GM21367 (cell line): ENCODE data around the gene PRXL2B.
A peak's percentile ranks its signal among the peaks of the same experiment; 100 is the strongest.
"Not testable (repeated sequence)": the region's sequence is repeated elsewhere in the genome, so short reads cannot be mapped to it uniquely, and the experiment has no call there.

Experiments used
- ATAC-seq: cut with Tn5 transposase; IDR thresholded peaks from one replicate; pipeline ENCODE4 v1.9.1; 2021; ENCODE audit not compliant: unreplicated experiment

Gene PRXL2B

DNA sequence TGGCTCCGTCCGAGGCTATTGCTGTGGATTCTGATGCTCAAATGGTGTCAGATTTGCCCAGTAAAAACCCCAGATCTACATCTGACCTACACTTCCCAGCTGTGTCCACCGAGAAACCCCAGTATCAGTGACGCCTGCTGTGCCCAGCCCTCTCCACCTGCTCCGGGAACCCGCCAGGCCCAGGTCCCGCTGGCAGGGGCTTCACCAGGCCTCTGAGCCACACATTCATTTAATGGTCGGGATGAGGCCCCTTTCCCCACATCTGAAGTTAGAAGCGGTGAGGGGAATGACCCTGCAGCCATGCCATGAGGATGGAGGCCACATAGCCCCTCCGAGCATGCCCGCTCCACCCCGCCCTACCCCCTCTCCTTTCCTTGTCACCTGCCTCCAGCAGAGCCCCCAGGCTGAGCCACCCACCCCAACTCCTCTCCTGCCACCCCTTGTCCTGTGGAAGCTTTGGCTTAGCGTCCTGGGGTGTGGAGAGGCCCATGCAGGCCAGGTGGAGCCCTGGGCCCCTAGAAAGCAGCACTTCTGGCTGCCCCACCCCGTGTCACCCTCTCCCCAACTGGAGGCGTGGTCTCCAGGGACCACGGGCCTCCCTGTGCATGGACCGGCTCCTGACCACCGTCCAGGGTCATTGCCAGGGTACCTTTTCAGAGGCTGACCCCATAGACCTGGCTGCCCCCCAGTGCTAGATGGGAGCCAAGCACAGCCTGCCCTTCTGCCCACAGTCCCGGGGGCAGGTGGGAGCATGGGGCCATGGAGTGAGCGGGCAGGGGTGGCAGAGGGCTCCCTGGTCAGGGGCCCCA, 22.4 kb upstream of the PRXL2B start:
- ATAC-seq, result no peak

- no peak for ATAC-seq
Observed at GRCh38 chr1:2564815-2565374, 21.7 kb upstream of the PRXL2B start.

DNA sequence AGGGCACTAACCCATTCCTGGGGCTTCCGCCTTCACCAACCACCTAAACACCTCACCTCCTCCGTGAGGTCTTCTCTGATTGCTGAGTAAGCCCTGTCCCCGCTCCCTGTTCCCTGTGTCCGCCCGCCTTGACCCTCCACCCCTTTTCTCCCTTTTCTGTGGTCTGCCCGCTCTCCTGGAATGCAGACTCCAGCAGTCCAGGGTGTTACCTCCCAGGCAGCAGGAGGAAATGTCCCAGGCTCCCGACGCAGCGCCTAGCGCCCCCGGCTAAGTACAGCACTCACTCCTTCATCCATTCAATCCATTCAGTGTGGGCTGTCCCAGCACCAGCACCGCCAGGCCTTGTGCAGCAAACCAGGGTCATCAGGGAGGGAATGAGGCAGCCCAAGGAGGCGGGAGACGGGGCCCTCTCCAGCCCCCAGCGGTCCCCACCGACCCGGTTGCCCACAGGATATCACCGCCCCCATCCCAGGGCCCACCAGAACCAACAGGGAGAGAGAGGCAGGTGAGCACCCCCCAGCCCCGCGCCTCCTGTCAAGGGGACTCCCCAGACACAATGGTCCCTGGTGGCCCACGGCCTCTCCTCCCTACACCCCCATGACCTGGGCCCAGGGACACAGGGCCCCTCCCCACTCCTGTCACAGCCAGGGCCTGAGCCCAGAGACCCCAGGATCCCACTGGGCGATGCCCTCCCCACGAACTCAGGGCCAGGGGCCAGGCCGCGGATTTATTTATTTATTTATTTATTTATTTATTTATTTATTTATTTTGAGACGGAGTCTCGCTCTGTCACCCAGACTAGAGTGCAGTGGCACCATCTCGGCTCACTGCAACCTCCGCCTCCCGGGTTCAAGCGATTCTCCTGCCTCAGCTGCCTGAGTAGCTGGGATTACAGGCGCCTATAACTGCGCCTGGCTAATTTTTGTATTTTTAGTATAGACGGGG, 20.2 kb upstream of the PRXL2B start:
- no peak for ATAC-seq

GRCh38 chr1:2567083-2567679, 19.4 kb upstream of the PRXL2B start:
- ATAC-seq, result no peak

DNA sequence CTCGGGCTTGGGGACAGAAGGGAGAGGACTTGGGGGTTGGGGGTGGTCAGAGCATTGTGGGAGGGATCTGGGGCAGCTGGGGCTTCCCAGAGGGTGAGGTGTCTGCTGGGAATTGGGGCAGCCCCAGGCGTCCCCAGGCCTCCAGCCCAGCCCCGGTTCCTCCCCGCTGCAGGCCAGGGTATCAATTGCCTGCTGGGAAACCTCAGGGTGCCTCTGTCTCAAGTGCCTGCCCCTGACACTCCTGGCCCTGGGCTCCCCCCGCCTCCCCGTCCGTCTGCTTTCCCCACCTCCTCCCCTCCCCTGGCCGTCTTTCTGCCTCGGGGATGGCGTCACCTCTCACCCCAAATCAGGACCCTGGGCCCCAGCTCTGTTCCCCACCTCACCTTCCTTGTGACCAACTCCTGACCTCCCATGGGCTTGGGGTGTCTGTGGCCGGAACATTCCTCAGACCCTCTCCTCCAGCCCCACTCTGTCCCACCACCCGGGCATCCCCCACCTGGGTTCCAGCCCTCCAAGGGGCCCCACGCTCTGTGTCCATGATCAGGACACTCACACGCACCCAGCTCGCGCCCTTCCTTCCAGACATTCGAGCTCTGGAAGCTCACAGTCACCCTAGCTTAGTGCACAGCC, 18.3 kb upstream of the PRXL2B start:
- ATAC-seq, result not testable (repeated sequence)

- no peak for ATAC-seq
Observed at GRCh38 chr1:2569060-2569459, 17.5 kb upstream of the PRXL2B start.

DNA sequence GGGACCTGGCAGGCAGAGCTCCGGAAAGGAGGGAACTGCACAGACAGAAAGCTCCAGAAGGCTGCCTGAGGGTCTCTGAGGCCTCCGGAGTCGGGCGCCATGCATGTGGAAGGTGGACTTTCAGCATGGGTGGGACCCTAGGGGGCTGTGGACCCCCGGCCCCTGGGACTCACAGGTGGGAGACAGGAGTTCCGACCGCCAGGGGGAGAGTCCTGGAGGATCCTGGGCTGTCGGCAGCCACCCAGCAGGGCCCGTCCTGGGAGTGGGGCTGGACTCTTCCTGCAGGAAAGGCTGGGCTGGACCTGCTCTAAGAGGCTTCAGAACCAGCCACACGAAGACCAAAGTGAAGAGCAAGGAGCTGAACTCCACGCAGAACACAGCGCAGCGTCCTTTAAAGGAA, 16.9 kb upstream of the PRXL2B start:
- not testable (repeated sequence) for ATAC-seq

- no peak for ATAC-seq
Observed at GRCh38 chr1:2570332-2570731, 16.2 kb upstream of the PRXL2B start.

GRCh38 chr1:2571348-2571747, 15.2 kb upstream of the PRXL2B start:
- no peak for ATAC-seq

- ATAC-seq, result no peak
Observed at GRCh38 chr1:2573250-2573920, 13.2 kb upstream of the PRXL2B start.

DNA sequence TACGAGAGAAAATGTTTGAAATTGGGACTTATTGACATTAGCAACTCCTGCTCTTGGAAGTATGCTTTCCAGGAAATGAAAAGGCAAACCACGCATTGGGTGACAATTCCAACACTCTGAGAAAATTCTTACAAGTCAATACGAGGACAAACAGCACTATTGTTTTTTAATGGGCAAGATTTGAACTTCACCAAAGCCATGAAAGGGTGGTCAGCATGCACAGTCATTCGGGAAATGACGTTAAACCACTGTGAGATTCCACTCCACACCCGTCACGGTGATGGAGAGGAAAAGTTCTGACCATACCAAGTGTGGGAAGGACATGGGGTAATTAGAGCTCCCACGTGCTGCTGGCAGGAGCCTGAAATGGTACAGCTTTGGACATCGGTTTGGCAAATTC, 12.2 kb upstream of the PRXL2B start:
- no peak for ATAC-seq

DNA sequence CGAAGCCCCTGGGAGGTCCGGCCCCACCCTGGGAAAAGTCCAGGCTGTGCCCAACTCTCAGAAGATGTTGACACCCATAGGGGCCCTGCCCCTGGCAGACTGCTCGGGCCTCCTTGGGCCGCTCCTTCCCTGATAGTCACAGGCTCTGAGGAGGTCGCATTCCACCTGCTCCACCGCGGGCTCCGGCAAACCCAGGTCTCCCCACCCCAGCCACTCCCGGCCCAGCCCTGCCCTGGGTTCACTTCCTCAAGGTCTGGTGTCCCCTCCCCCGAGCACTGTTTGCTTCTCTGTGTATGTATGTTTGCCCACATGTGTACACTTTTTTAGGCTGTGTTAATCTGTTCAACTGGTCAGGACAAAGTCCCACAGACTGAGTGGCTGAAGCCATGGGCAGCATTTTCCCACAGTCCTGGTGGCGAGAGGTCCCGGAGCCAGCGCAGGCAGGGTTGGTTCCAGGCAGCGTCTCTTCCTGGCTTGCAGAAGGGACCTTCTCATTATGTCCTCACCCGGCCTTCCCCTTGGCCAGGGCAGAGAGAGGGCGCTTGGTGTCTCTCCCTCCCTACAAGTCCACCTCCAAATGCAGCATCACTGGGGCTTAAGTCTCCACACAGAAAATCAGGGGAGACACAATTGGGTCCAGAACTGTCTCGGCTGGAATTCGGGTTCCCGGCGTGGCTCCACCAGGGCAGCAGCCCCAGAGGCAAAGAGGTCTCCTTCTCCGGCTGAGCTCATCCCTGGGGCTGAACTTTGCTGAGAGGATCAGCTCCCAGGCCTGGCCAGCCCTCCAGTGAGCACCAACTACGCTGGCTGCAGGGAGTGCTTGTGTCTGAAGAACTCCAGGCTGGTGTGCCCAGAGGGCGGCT, 10.5 kb upstream of the PRXL2B start:
- no peak for ATAC-seq

DNA sequence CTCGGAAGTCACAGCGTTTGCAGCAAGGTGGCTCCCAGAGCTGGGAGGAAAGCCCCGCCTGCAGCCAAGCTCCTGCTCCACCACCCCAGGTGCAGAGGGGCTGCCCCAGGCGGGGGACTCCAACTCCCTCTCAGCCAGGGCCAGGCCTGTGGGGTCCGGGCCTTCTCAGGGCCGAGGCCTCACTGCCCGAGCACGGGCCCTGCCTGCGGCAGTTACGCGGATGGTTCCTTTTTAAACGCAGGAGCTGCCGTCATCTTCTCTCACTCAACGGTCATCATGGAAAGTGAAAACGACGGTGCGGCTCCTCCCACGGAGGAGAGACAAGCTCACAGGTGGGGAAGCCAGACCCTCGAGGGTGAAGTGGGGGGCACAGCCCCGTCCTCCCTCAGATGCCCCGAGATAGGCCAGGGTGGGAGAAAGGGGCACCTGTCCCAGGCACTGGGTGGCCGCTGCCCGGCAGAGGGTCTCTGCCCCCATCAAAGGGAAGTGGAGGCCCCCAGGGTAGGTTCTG, 9.0 kb upstream of the PRXL2B start:
- ATAC-seq, result peak; percentile 18

GRCh38 chr1:2578758-2579118, 7.8 kb upstream of the PRXL2B start:
- ATAC-seq, result no peak

- ATAC-seq, result no peak
Observed at GRCh38 chr1:2580691-2581090, 5.9 kb upstream of the PRXL2B start.

DNA sequence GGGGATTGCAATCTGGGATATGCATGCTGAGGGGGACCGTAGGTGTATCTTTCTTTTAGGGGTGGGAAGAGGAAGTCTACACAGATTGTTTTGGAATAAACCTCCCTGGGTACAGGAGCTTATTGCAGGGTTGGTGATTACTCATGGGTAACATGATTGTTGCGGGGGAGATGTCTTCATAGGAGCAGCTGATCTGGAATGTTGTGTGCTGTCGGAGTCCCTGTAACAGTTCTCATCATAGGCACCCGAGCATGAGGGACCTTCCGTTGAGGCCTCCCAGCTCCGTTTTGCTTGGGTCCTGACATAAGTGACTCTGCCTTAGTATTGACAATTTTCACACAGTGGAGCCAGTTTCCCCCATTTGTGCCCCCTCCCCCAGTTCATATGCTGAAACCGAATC, 4.2 kb upstream of the PRXL2B start:
- ATAC-seq, result no peak

DNA sequence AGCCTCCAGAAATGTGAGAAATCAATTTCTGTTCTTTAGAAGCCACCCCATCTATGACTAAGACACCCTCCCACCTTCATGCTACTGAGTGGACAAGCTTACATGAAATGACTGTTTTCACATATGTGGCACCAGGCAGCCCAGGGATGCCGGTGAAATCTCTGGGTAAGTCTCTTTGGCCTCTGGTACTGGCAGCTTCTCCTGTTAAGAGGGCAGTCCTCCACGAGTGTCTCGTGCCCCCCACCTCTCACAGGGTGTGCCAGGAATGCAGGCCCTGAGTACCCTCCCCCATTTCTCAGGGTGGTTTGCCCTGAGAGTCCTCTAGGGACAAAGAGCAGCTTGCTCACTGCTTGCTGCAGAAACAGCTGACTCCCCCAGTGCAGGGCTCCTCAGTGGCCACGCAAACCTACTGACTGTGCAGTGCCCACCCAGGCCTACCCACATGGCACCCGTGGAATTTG, 3.2 kb upstream of the PRXL2B start:
- no peak for ATAC-seq

DNA sequence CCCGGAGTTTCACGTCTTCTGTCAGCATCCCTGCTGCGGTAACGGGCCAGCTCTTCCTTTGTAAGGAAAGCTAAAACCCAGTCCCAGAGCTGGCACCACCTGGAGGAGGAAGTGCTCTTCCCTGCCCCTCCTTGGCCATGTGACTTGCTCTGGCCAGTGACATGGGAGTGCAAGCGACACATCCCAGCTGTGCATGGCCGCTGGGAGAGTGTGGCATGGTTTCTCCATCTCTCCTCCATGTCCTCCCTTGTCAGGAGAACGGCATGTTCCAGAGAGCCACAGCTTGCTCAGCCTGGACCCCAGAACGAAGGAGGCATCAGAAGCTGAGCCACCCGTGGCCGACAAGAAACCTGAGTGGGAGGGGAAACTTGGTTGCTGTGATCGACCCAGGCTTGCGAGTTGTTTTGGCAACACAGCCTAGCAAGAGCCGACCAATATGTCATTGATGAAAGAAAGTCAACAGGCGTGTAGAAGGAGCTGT, 2.7 kb upstream of the PRXL2B start:
- no peak for ATAC-seq
